Heart left ventricle (tissue), 16 donors: ENCODE data around the gene PML. TPM values are rescaled to one million over a fixed set of nuclear protein-coding genes. Genes with fewer than 3 reads are reported as not detected.
A peak's percentile ranks its signal among the peaks of the same experiment; 100 is the strongest.
"Not testable (repeated sequence)": the region's sequence is repeated elsewhere in the genome, so short reads cannot be mapped to it uniquely, and the experiment has no call there.

Source experiments
- ATAC-seq, 4 donors: fragments of 200-7000 bp; cut with Tn5 transposase; one replicate each; pipeline ENCODE4 v1.9.1; 2020 to 2022; ENCODE audit warnings: moderate library complexity in 4 of 4, mild to moderate bottlenecking in 3 of 4, moderate number of reproducible peaks in 1 of 4
- DNase-seq, 5 donors: peaks; one replicate each; pipeline ENCODE4 v3.0.0-alpha.2; 2020
- H3K27ac ChIP-seq, 12 donors: fragments of 200-600 bp; sonication (generic) in 4 of 12; one replicate each; pipeline versions ENCODE4 v1.5.0 to v1.8.0; 2016 to 2022; ENCODE audit warnings: mild to moderate bottlenecking in 2 of 12
- H3K27me3 ChIP-seq, 9 donors: fragments of 200-600 bp; sonication (generic) in 2 of 9; one replicate each; pipeline versions ENCODE4 v1.5.1 to v1.8.0; 2016 to 2022; ENCODE audit warnings: mild to moderate bottlenecking in 3 of 9
- H3K36me3 ChIP-seq, 9 donors: fragments of 200-600 bp; sonication (generic) in 2 of 9; one replicate each; pipeline versions ENCODE4 v1.5.0 to v1.8.0; 2018 to 2022; ENCODE audit warnings: mild to moderate bottlenecking in 2 of 9
- H3K4me1 ChIP-seq, 12 donors: fragments of 200-600 bp; sonication (generic) in 4 of 12; one replicate each; pipeline versions ENCODE4 v1.5.0 to v1.8.0; 2016 to 2022; ENCODE audit warnings: mild to moderate bottlenecking in 3 of 12
- H3K4me3 ChIP-seq, 12 donors: fragments of 200-600 bp; sonication (generic) in 4 of 12; one replicate each; pipeline versions ENCODE4 v1.5.0 to v1.8.0; 2017 to 2022; ENCODE audit warnings: mild to moderate bottlenecking in 9 of 12, moderate library complexity in 4 of 12
- H3K9me3 ChIP-seq, 12 donors: fragments of 200-600 bp; sonication (generic) in 4 of 12; one replicate each; pipeline versions ENCODE4 v1.5.0 to v1.8.0; 2016 to 2022; ENCODE audit warnings: mild to moderate bottlenecking in 1 of 12
- POLR2A ChIP-seq, 2 donors: fragments of 450-650 bp; IDR thresholded peaks; one replicate each; pipeline ENCODE4 v1.6.1; 2017; ENCODE audit warnings: antibody characterized with exemption in 2 of 2, mild to moderate bottlenecking in 2 of 2, moderate library complexity in 2 of 2
- WGBS, 4 donors: extraction: QIAGEN DNeasy Blood & Tissue Kit in 2 of 4; methylation state at CpG; one replicate each; pipeline versions ENCODE4 v1.1.5 to v1.1.7; 2013 to 2018; 5-methylcytosine and 5-hydroxymethylcytosine counted together
- intact Hi-C, 10 donors: fragments of 100-400 bp; cut with DNase I; formaldehyde crosslinking; loops; one replicate each; pipeline versions ENCODE4 v1.11.1 to v1.14.2; 2022
- polyA plus RNA-seq, 2 donors: library from polyadenylated mRNA; stranded (reverse); fragments of 200-250 nt; gene quantifications; one replicate each; pipeline ENCODE4 v1.2.3, GENCODE V29; 2013
- total RNA-seq, 9 donors: library from RNA; depleted of rRNA in 2 of 9; stranded (reverse); fragments of >200 nt in 2 of 9; fragmentation: NEBNext Ultra II Directional in 3 of 9; extraction: Animal tissue kit (Norgen Biotek cat#: 25700) in 3 of 9; gene quantifications; one replicate each; pipeline versions ENCODE4 v1.1.0 to v1.2.4, GENCODE V29; 2016 to 2023
- TF ChIP-seq, protein P1 (sequence below), 12 donors: fragments of 200-600 bp; sonication (generic) in 4 of 12; IDR thresholded peaks; one replicate each; pipeline versions ENCODE4 v1.5.0 to v1.8.0; 2018 to 2022; ENCODE audit warnings: antibody characterized with exemption in 12 of 12, mild to moderate bottlenecking in 5 of 12
- donor health status: ischemic (EF 13 %, LVEDD 7.1; RV severe dilation, severe dysfunction).
- donor health status: healthy with polysubstance abuse.
- donor health status: DM: no; HTN: yes; CAD: no.
- donor health status: DM: no; HTN: no; CAD: no.
- donor health status: ischemic (EF 25% LVEDD 6.9; RV normal size, moderate dysfunction).
- donor health status: ischemic (EF 25% LVEDD 5.7; RV mildly dilated, moderate dysfunction).
- donor health status: healthy.
- donor health status: DM: yes; HTN: yes; CAD: no.
- donor health status: ischemic (EF 35%, LVEDD 5.7; RV mildly dilated, moderate dysfunction).
- donor health status: nonischemic (EF 11% LVEDD 7.7; RV severe dilation, severe dysfunction).
- donor health status: DM: yes; HTN: yes; CAD: no.
- donor health status: PGD.
- donor health status: ischemic (EF 29% LVEDD 5.4; RV normal size, mild dysfunction).
- donor health status: nonischemic (EF 23%, LVEDD 6.1; RV moderate dilation, normal function).

Gene PML
- total and polyA plus RNA-seq, 11 donors = 17.0 to 68.7 (median 25.4) TPM

DNA sequence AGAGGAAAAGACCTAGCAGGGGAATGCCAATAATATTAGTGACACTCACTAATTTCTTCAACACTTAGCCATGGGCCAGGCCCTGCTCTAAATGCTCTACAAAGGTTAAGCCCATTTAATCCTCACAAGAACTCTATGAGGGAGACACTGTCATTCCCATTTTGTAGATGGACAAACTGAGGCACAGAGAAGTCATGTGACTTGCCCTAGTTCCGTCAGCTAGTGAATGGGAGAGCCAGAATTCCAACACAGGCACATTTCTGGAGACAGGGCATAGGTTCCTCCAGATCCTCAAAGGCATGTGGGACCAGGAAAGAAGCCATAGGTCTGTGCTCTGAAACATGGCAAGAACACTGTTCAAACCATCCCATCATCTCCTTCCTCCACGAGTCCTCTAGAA is 36.7 kb upstream of the PML start:
- no peak overlapping the region for H3K4me3 ChIP-seq
- peaks cover 0 to 3% (median 0%) of the 10 kb centered on the region in 9 donors for H3K36me3 ChIP-seq
- DNase-seq = no peak
- ATAC-seq = no peak
- no peaks in the 10 kb centered on the region for H3K27me3 ChIP-seq
- 86 to 90% (median 88%) methylated on average over 2 of the region's 2 CpGs for WGBS, 4 donors
- H3K4me1 ChIP-seq = peaks cover 0 to 37% (median 19%) of the 10 kb centered on the region in 12 donors
- H3K27ac ChIP-seq = peak overlapping the region in 1 of 12 donors; percentile 28
- TF ChIP-seq, protein P1, sequence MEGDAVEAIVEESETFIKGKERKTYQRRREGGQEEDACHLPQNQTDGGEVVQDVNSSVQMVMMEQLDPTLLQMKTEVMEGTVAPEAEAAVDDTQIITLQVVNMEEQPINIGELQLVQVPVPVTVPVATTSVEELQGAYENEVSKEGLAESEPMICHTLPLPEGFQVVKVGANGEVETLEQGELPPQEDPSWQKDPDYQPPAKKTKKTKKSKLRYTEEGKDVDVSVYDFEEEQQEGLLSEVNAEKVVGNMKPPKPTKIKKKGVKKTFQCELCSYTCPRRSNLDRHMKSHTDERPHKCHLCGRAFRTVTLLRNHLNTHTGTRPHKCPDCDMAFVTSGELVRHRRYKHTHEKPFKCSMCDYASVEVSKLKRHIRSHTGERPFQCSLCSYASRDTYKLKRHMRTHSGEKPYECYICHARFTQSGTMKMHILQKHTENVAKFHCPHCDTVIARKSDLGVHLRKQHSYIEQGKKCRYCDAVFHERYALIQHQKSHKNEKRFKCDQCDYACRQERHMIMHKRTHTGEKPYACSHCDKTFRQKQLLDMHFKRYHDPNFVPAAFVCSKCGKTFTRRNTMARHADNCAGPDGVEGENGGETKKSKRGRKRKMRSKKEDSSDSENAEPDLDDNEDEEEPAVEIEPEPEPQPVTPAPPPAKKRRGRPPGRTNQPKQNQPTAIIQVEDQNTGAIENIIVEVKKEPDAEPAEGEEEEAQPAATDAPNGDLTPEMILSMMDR (IDR thresholded peaks at IDR 0.05) = no peak
- TF ChIP-seq POLR2A (IDR thresholded peaks at IDR 0.05) = no peak
- no peaks in the 10 kb centered on the region for H3K9me3 ChIP-seq
- intact Hi-C loops = loop anchor here in 1 of 10 donors (10.0 kb wide), 1 partner anchor 63 kb away; no protein-coding TSS in a partner anchor

DNA sequence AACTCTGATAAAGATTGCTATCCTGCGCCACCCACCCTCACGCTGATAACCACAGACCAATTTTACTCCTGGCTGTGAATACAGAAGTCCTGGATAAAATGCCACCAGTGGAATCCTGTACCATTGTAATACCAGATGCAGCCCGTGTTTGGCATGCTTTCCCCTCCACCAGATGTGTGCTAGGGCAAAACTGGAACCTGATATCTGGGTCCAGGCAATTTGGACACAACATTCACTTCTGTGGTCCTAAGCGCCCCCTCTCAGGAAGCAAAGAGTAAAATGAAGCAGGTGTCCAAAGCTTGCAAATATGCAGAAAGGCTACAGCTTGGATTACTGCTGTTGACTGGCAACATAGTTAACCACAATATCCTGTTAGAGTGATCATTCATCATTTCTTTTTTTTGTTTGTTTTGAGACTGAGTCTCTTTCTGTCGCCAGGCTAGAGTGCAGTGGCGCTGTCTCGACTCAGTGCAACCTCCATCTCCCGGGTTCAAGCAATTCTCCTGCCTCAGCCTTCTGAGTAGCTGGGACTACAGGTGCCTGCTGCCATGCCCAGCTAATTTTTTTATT is 35.4 kb upstream of the PML start:
- Histone ChIP-seq H3K4me3 (no peak overlapping the region), H3K27me3 (no peaks in the 10 kb centered on the region), H3K9me3 (no peaks in the 10 kb centered on the region), H3K27ac (no peak overlapping the region), H3K36me3 (no peaks in the 10 kb centered on the region), H3K4me1 (peaks cover 0 to 31% (median 8%) of the 10 kb centered on the region in 12 donors)
- WGBS, 4 donors = 62 to 70% (median 68%) methylated on average over 8 of the region's 8 CpGs
- ATAC-seq (no peak), DNase-seq (no peak)
- intact Hi-C loops = loop anchor here in 1 of 10 donors (10.0 kb wide), 1 partner anchor 64 kb away; no protein-coding TSS in a partner anchor
- TF ChIP-seq, protein P1 (IDR thresholded peaks at IDR 0.05) = no peak
- no peak for TF ChIP-seq POLR2A (IDR thresholded peaks at IDR 0.05)

DNA sequence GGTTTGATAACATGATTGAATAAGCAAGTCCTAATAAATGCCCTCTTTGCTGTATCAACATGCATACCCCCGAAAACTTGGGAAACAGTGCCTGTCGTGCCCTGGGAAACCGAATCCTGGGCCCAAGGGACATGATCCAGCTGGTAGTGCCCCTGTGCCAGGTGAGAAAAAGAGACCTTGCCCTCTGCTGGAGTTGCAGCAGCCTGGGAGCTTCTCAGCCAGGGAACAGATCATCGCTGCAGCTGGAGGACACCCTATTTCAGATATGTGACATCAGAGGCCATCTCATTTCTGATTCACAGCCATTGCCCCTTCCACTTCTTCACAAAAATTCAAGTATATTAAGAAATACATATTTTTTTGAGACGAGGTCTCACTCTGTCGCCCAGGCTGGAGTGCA is 34.7 kb upstream of the PML start:
- H3K4me3 ChIP-seq = no peak overlapping the region
- peaks cover 0 to 35% (median 10%) of the 10 kb centered on the region in 12 donors for H3K4me1 ChIP-seq
- H3K27me3 ChIP-seq = no peaks in the 10 kb centered on the region
- H3K9me3 ChIP-seq = no peaks in the 10 kb centered on the region
- DNase-seq (no peak), ATAC-seq (no peak)
- WGBS, 4 donors = 82 to 93% (median 90%) methylated on average over 6 of the region's 6 CpGs
- no peak overlapping the region for H3K27ac ChIP-seq
- intact Hi-C loops = loop anchor here in 5 of 10 donors (5.0 to 10.0 kb wide), 3 partner anchors 62 to 85 kb away; partner anchors contain the start of gene TBC1D21 (in 3 of the 5)
- TF ChIP-seq, protein P1 (IDR thresholded peaks at IDR 0.05) = no peak
- no peak for TF ChIP-seq POLR2A (IDR thresholded peaks at IDR 0.05)
- no peaks in the 10 kb centered on the region for H3K36me3 ChIP-seq

DNA sequence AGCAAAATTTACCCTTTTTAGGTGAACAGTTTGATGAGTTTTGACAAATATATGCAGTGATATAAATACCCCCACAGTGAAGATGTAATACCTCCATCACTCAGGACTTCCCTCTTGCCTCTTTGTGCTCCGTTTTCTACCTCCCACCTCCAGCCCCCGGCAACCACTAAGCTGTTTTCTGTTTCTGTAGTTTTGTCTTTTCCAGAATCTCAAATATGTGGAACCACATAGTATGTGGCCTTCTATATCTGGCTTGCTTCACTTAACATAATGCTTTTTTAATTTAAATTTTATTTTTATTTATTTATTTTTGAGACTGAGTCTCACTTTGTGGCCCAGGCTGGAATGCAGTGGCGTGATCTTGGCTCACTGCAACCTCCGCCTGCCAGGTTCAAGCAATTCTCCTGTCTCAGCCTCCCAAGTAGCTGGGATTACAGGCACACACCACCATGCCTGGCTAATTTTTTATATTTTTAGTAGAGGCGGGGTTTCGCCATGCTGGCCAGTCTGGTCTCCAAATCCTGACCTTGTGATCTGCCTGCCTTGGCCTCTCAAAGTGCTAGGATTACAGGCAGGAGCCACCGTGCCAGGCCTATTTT is 33.9 kb upstream of the PML start:
- H3K36me3 ChIP-seq, H3K4me3 ChIP-seq, H3K9me3 ChIP-seq, H3K27me3 ChIP-seq, DNase-seq, ATAC-seq, H3K27ac ChIP-seq: not testable (repeated sequence)
- peaks cover 0 to 42% (median 14%) of the 10 kb centered on the region in 12 donors for H3K4me1 ChIP-seq
- WGBS, 4 donors = 94 to 98% (median 96%) methylated on average over 7 of the region's 7 CpGs
- intact Hi-C loops = loop anchor here in 5 of 10 donors (5.0 to 10.0 kb wide), 3 partner anchors 63 to 86 kb away; partner anchors contain the start of gene TBC1D21 (in 3 of the 5)
